T-cell (primary cell): Measurements from ENCODE around the gene POLE. TPM values are rescaled to one million over a fixed set of nuclear protein-coding genes. Genes with fewer than 3 reads are reported as not detected.
"Not testable (repeated sequence)": the region's sequence is repeated elsewhere in the genome, so short reads cannot be mapped to it uniquely, and the experiment has no call there.

Experiments
- ATAC-seq, 4 experiments: fragments of 200-7000 bp in 3 of 4; fragments of 150-1000 bp in 1 of 4; cut with Tn5 transposase; replicated peaks in 1 of 4; 1 replicate in 3 of 4; 2 replicates in 1 of 4; pipeline ENCODE4 v1.10.0; 2021; ENCODE audit warnings: moderate library complexity in 3 of 4, mild to moderate bottlenecking in 2 of 4, moderate number of reproducible peaks in 1 of 4
- CTCF ChIA-PET, 2 donors: fragments of 300-600 bp; sonication (Branson Sonifier 250); formaldehyde crosslinking; loops; one replicate each; lab custom pipeline; 2022; ENCODE audit warnings: antibody characterized with exemption in 2 of 2; lab: Charles Lee
- POLR2A ChIA-PET, 2 donors: fragments of 300-600 bp; sonication (Branson Sonifier 250); formaldehyde crosslinking; loops; one replicate each; lab custom pipeline; 2022; ENCODE audit warnings: antibody characterized with exemption in 2 of 2; lab: Charles Lee
- DNase-seq, 35 experiments: peaks; one replicate each; pipeline versions ENCODE4 v3.0.0 to v3.0.0-alpha.2; 2013 to 2023
- H3K27ac ChIP-seq: one replicate; pipeline ENCODE4 v1.5.1; 2013; ENCODE audit warnings: low read length
- H3K27me3 ChIP-seq, 2 experiments: replicated peaks in 1 of 2; 1 replicate in 1 of 2; 2 replicates in 1 of 2; pipeline versions ENCODE4 v1.6.1 to v1.7.0; 2013; ENCODE audit warnings: low read length in 1 of 2, mixed read lengths in 1 of 2; ENCODE audit not compliant: control insufficient read depth in 2 of 2, insufficient read depth in 2 of 2; ENCODE audit errors: extremely low read depth in 1 of 2
- H3K36me3 ChIP-seq, 2 donors: 1 replicate in 1 of 2; 2 replicates in 1 of 2; pipeline versions ENCODE4 v1.6.1 to v1.7.0; 2013; ENCODE audit warnings: low read length in 1 of 2; ENCODE audit not compliant: control insufficient read depth in 2 of 2, insufficient read depth in 1 of 2; ENCODE audit errors: extremely low read depth in 1 of 2
- H3K4me1 ChIP-seq, 2 experiments: 1 replicate in 1 of 2; 2 replicates in 1 of 2; pipeline versions ENCODE4 v1.6.1 to v1.7.0; 2013; ENCODE audit warnings: low read length in 2 of 2, mixed read lengths in 1 of 2; ENCODE audit not compliant: insufficient read depth in 2 of 2, control insufficient read depth in 1 of 2; ENCODE audit errors: extremely low read depth in 1 of 2
- H3K4me3 ChIP-seq, 2 donors: 1 replicate in 1 of 2; 2 replicates in 1 of 2; pipeline versions ENCODE4 v1.5.1 to v1.7.0; 2013; ENCODE audit warnings: mild to moderate bottlenecking in 2 of 2, low read length in 1 of 2, moderate library complexity in 1 of 2; ENCODE audit not compliant: control insufficient read depth in 1 of 2; ENCODE audit errors: extremely low read depth in 1 of 2
- H3K9me3 ChIP-seq: 2 replicates; pipeline ENCODE4 v1.7.0; 2013
- H3K27ac Mint-ChIP-seq, 2 donors: one replicate each; pipeline ENCODE4 v1.8.0; 2020 to 2021; ENCODE audit warnings: mild to moderate bottlenecking in 2 of 2, mixed read lengths in 2 of 2
- H3K27me3 Mint-ChIP-seq, 2 donors: one replicate each; pipeline ENCODE4 v1.8.0; 2021 to 2022; ENCODE audit warnings: mixed read lengths in 2 of 2
- H3K36me3 Mint-ChIP-seq: one replicate; pipeline ENCODE4 v1.8.0; 2021; ENCODE audit warnings: mixed read lengths
- H3K4me1 Mint-ChIP-seq, 3 donors: one replicate each; pipeline ENCODE4 v1.8.0; 2020 to 2022; ENCODE audit warnings: mixed read lengths in 3 of 3, mild to moderate bottlenecking in 1 of 3
- H3K4me3 Mint-ChIP-seq, 3 donors: one replicate each; pipeline ENCODE4 v1.8.0; 2020 to 2022; ENCODE audit warnings: mild to moderate bottlenecking in 3 of 3, mixed read lengths in 3 of 3, moderate library complexity in 3 of 3
- H3K9me3 Mint-ChIP-seq, 3 donors: one replicate each; pipeline ENCODE4 v1.8.0; 2020 to 2022; ENCODE audit warnings: mixed read lengths in 3 of 3
- WGBS: methylation state at CpG from one replicate; pipeline ENCODE4 v1.1.5; 2013; ENCODE audit warnings: missing lambda C conversion rate; ENCODE audit not compliant: insufficient coverage; 5-methylcytosine and 5-hydroxymethylcytosine counted together
- total RNA-seq, 35 experiments: library from RNA in 6 of 35; stranded (reverse) in 6 of 35; fragments of 120-200 nt in 1 of 35; gene quantifications; one replicate each; pipeline versions ENCODE4 v1.2.1 to v1.2.4 and lab custom pipeline; 2013 to 2026

The POLE gene
- total RNA-seq, 5 donors from 2014 or later (not counting 1 experiment from before 2014, with no cell fraction given) = 43.6 to 70.4 (median 66.1) TPM

DNA sequence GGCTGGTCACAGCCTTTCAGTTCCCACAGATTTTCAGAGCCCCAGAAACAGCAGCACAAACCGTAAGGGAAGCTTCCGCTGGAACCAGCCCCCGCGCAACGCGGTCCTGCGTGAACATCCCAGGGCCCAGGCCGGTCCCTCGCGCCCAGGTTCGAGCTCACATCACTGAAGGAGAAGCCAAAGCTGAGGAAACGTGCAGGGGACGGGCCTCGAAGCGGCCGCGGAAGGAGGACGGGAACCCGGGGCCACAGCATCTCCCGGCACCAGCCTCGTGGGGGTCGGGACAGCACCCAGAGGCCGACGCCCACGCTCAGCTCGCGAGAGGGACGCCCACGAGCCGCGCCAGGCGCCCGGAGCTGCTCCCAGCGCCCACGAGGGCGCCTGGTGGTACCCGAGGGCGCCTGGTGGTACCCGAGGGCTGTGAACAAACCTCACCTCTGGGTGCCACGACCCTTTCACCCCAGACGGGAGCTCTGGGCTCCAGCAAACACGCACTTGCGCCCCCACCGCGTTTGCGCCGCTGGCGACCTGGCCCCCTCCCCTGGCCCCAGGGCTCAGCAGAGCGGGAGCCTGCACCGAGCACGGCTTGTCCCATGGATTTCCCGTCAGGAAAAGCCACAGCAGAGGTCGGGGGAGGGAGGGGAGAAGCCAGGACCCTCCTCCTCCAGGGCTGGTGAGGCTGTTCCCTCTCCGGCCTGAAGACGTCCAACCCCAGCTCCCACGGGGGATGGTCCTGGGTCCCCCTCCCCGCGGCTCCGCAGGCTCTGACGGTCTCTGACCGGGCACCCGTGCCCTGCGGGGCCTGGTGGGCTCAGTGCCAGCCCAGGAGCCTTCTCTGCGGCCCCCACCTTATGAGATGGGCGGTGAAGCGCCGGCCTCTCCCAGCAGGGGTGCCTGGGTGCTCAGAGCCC, 83.6 kb downstream of the POLE start:
- H3K27me3 ChIP-seq = peaks cover 2 to 80% of the 10 kb centered on the region in 2 experiments
- ChIA-PET POLR2A (no interaction called here), CTCF (no interaction called here)
- H3K9me3 ChIP-seq = no peaks in the 10 kb centered on the region
- Mint-ChIP-seq H3K27me3 (peaks cover 26 to 60% of the 10 kb centered on the region in 2 donors), H3K27ac (no peak overlapping the region), H3K4me1 (peaks cover 13 to 22% (median 20%) of the 10 kb centered on the region in 3 donors), H3K4me3 (no peak overlapping the region), H3K36me3 (no peaks in the 10 kb centered on the region), H3K9me3 (no peaks in the 10 kb centered on the region)
- H3K4me1 ChIP-seq = peaks cover 0 to 22% of the 10 kb centered on the region in 2 experiments
- WGBS = 36% methylated on average over 64 of the region's 67 CpGs
- H3K27ac ChIP-seq = no peak overlapping the region
- H3K4me3 ChIP-seq = no peak overlapping the region
- ATAC-seq (no peak), DNase-seq (no peak)
- no peaks in the 10 kb centered on the region for H3K36me3 ChIP-seq

DNA sequence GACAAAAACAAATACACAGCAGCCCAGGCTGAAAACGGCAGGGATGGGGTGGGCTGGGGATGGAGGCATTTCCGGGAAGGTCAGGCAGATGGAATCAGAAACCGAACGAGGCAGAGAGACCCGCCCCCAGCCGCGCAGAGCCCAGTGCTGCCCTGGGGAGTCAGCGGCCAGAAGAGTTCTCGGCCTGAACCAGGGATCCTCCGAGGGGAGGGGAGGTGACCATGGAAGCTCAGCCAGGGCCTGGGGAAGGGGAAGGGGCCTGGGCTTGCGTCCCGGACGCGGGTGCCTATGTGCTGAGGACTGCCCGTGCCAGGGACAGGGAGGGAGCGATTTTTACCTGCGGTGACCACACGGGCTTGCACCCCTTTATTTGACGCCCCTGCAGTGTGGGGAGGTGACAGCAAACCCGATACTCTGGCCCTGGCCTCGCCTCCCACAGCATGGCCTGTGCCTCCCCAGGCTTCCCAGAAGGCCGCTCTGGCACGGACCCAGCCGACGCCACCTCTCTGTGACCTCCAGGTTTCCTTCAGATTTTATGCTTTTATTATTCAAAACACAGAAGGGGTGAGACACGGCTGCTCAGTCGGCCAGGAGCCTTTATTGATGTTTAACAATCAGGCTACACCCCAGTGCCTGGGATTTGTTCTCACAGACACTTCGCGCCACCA, 84.4 kb downstream of the POLE start:
- ChIA-PET CTCF (no interaction called here), POLR2A (no interaction called here)
- DNase-seq (no peak), ATAC-seq (no peak)
- H3K36me3 Mint-ChIP-seq = no peaks in the 10 kb centered on the region
- peaks cover 14 to 23% (median 18%) of the 10 kb centered on the region in 3 donors for H3K4me1 Mint-ChIP-seq
- H3K27me3 Mint-ChIP-seq = peaks cover 19 to 53% of the 10 kb centered on the region in 2 donors
- Histone ChIP-seq H3K27ac (no peak overlapping the region), H3K27me3 (peaks cover 2 to 74% of the 10 kb centered on the region in 2 experiments), H3K9me3 (no peaks in the 10 kb centered on the region), H3K4me3 (no peak overlapping the region), H3K4me1 (peaks cover under 1 to 23% of the 10 kb centered on the region in 2 experiments), H3K36me3 (no peaks in the 10 kb centered on the region)
- H3K4me3 Mint-ChIP-seq = no peak overlapping the region
- no peaks in the 10 kb centered on the region for H3K9me3 Mint-ChIP-seq
- 58% methylated on average over 22 of the region's 29 CpGs for WGBS
- H3K27ac Mint-ChIP-seq = no peak overlapping the region

DNA sequence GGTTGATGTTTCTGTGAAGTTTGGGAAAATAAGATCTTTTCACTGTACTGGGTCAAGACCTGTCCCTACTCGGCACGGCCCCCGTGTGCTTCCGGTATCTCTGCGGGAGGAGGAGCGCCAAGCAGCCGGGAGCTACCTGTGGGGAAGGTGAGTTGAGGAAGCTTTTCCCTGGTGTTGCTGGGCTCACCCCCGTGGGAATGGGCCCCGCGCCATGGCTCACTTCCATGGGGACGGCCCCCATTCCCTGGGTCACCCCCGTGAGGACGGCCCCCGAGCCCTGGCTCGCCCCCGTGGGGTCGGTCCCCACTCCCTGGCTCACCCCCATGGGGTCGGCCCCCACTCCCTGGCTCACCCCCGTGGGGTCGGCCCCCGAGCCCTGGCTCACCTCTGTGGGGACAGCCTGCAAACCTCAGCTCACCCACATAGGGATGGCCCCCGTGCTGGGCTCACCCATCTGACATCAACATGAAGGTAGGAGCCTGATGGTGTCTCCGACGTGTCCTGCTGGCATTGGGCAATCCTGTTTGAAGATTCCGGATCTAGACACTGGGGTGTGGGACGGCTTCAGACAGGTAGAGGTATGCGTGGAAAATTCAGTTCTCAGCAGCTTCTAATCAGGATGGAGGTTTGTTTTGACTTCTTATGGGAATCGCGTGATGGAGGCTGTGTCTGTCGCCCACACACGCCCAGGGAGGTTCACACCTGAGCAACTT, 85.8 kb downstream of the POLE start:
- no peak overlapping the region for H3K27ac Mint-ChIP-seq
- H3K36me3 Mint-ChIP-seq = no peaks in the 10 kb centered on the region
- ATAC-seq = no peak
- no peaks in the 10 kb centered on the region for H3K9me3 ChIP-seq
- peaks cover 5 to 27% of the 10 kb centered on the region in 2 experiments for H3K4me1 ChIP-seq
- peak overlapping the region; percentile 46 to 59 for H3K4me3 ChIP-seq
- H3K9me3 Mint-ChIP-seq = no peaks in the 10 kb centered on the region
- DNase-seq = no peak
- H3K4me1 Mint-ChIP-seq = peaks cover 20 to 29% (median 23%) of the 10 kb centered on the region in 3 donors
- H3K27me3 Mint-ChIP-seq = peaks cover 10 to 55% of the 10 kb centered on the region in 2 donors
- CTCF ChIA-PET = no interaction called here
- no peaks in the 10 kb centered on the region for H3K36me3 ChIP-seq
- 73% methylated on average over 14 of the region's 31 CpGs for WGBS
- H3K27me3 ChIP-seq = peaks cover 2 to 71% of the 10 kb centered on the region in 2 experiments
- peak overlapping the region; percentile 69 to 92 (median 75) for H3K4me3 Mint-ChIP-seq
- POLR2A ChIA-PET = no interaction called here
- no peak overlapping the region for H3K27ac ChIP-seq

DNA sequence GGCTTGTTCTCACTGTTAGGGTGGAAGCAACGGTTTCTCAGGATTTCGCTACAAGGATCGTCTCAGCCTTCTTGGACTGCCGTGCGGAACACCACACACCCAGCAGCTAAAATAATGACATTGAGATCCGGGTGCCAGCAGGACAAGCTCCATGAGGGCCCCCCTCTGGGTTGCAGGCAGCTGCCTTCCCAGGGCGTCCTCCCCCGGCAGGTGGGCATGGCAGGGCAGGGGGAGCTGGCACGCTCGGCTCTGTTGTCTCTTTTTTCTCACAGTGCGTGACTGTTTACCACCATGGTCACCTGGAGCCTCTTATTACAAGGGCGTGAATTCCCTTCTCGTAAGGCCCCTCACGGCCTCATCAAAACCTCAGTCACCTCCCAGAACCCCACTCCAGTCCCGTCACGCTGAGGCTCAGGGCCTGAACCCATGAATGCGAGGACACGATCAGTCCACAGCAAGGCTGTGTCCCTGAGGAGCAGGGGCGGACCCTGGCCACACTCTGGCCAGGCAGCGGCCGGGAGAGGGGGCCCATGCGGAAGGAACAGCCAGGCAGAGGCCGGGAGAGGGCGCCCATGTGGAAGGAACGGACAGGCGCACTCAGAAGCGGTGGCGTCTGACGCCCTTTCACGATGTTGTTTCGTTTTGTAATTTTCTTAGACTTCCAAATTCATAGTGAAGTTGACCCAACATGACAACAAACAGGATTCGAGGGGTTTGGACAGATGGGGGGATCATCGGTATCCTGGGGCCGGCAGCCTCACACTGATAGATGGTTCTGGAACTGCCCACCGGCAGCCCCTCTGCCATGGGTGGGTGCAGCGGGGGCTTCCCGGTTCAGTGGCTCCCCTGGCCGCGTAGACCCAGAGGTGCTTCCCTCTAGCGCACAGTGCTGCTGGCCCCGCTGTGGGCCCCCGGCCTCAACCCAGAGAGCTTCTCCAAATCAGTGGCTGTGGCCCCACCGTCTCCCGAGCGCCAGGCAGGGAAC, 86.8 kb downstream of the POLE start:
- Mint-ChIP-seq H3K36me3 (no peaks in the 10 kb centered on the region), H3K4me1 (peaks cover 20 to 29% (median 23%) of the 10 kb centered on the region in 3 donors), H3K27ac (no peak overlapping the region), H3K27me3 (peaks cover 7 to 61% of the 10 kb centered on the region in 2 donors), H3K9me3 (no peaks in the 10 kb centered on the region), H3K4me3 (peak overlapping the region; percentile 69 to 92 (median 75))
- H3K27ac ChIP-seq = no peak overlapping the region
- H3K36me3 ChIP-seq = no peaks in the 10 kb centered on the region
- H3K4me1 ChIP-seq = peaks cover 5 to 27% of the 10 kb centered on the region in 2 experiments
- ATAC-seq (peak; percentile 48 to 64 (median 54)), DNase-seq (peak in 8 of 35 experiments; percentile 18 to 58 (median 32))
- 34% methylated on average over 39 of the region's 45 CpGs for WGBS
- H3K27me3 ChIP-seq = peaks cover 2 to 68% of the 10 kb centered on the region in 2 experiments
- ChIA-PET CTCF (no interaction called here), POLR2A (no interaction called here)
- peak overlapping the region; percentile 46 to 59 for H3K4me3 ChIP-seq
- no peaks in the 10 kb centered on the region for H3K9me3 ChIP-seq

DNA sequence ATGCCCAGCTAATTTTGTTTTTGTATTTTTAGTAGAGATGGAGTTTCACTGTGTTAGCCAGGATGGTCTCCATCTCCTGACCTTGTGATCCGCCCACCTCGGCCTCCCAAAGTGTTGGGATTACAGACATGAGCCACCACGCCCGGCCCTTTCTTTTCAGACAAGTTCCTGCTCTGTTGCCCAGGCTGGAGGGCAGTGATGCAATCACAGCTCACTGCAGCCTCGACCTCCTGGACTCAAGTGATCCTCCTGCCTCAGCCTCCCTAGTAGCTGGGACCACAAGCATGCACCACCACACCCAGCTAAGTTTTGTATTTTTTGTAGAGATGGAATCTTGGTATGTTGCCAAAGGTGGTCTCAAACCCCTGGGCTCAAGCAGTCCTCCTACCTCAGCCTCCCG, 87.6 kb downstream of the POLE start:
- Histone ChIP-seq H3K27me3 (peaks cover 0 to 65% of the 10 kb centered on the region in 2 experiments), H3K4me1 (peaks cover 5 to 27% of the 10 kb centered on the region in 2 experiments)
- H3K4me1 Mint-ChIP-seq = peaks cover 20 to 29% (median 23%) of the 10 kb centered on the region in 3 donors
- CTCF ChIA-PET, H3K27ac Mint-ChIP-seq, H3K27ac ChIP-seq, DNase-seq, POLR2A ChIA-PET, ATAC-seq, H3K9me3 Mint-ChIP-seq, H3K36me3 ChIP-seq, H3K36me3 Mint-ChIP-seq, H3K4me3 ChIP-seq, H3K9me3 ChIP-seq: not testable (repeated sequence)
- peaks cover 4 to 52% of the 10 kb centered on the region in 2 donors for H3K27me3 Mint-ChIP-seq
- 76% methylated on average over 4 of the region's 6 CpGs for WGBS
- peak overlapping the region; percentile 46 to 92 (median 75) for H3K4me3 Mint-ChIP-seq
